Stimulated activated CD4-positive, alpha-beta T cell treated with anti-CD3 and anti-CD28 coated beads, TNF-alpha, amount 100 ng/mL, for 4 hours (primary cell): ENCODE results near the gene RBP2.

Experiments
- DNase-seq, 3 experiments: peaks; one replicate each; pipeline ENCODE4 v3.0.0-alpha.2; 2020; ENCODE audit warnings: low read depth in 3 of 3

The RBP2 gene

GRCh38 chr3:139481116-139481515 is 4.8 kb upstream of the RBP2 start:
- no peak for DNase-seq

DNA sequence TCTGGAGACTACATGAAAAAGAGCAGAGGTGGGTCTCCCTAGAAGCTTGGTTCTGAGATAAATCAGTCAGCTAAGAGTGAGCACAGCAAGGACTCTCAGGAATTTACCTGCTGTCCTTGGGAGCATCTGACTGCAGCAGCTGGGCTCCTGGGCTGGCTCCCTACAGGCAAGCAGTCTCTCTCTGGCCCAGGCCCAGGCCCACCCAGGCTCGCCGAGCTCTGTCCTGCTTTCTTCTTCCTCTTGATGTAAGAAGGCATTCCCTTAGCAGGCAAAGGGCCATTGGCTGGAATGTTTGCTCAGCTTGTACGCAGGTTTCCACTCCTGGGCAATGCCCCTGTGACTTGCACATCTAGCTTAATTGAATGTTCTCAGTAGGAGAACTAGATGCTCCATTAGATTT is 4.3 kb upstream of the RBP2 start:
- no peak for DNase-seq

GRCh38 chr3:139477710-139478640 is 1.7 kb upstream of the RBP2 start:
- DNase-seq, result no peak

DNA sequence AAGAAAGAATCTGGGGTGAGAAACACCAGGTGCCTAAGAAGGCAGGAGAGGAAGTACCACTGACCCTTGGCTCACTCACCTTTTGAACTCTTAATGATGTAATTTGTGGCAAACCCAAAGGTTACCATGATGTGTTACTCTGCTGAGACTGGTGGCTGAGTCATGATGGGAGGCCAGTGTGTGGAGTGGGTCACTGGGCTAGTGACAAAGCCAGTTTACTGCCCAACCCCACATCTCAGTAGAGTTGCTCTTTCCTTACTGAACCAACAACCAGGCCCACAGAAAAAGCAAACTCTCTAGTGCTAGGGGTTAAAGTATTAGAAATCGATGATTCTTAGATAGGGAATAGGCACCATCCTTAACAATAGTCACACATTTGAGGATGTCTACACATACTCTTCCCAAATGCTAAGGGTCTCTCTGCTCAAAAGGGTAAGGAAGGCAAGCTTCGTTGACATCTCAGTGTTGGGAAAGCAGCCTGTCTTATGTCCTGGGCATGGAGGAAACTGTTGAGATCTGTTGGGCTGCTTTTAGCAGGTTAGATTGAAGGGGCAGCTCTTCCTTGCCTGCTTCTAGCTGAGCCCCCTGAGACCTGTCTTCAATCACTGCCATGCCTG is 3.1 kb downstream of the RBP2 start:
- DNase-seq, result no peak

DNA sequence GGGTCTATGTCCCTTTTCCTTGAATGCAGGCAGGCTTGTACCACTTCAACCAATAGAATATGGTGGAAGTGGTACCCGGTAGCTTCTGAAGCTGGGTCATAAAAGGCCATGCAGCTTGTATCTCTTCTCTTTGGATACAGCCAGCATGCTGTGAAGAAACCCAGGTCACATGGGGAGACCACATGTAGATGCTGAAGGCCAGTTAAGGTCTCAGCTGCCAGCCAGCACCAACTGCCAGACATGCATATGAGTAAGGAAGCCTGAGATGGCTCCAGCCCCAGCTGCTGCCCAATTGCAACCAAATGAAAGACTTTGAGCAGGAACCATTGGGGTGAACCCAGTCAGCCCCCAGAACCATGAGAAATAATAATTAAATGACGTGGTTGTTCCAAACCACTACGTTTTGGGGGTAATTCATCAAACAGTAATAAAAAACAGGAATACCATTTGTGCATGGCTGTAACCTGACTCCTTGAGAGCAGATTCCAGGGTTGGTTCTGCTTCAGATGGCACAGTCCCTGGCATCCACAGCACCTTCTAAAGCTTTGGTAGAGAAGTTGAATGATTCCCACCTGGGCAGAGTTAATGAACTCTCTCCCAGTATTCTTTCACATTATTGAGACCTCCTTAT is 3.8 kb downstream of the RBP2 start:
- no peak for DNase-seq

GRCh38 chr3:139470199-139470598 is 6.1 kb downstream of the RBP2 start:
- no peak for DNase-seq

- DNase-seq, result no peak
Observed at GRCh38 chr3:139468399-139468798, 7.9 kb downstream of the RBP2 start.

DNA sequence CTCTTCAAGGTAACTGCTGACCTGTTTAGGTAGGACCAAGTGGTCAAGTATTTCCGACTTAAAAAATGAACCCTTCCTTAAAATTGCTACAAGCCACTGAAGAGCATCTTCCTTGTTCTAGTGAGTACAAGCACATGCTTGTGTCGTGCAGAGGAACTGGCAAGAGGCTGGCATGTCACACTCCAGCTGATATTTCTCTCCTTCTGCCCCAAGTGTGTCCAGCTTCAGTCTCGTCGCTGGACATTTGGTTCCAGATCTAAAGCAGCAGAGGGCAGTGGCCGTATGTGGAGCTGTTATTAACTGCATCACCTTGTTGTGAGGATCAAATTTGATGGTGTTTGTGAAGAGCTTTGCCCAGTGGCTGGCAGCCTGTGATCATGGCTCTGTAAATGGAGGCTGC is 10.0 kb downstream of the RBP2 start:
- no peak for DNase-seq

- DNase-seq, result no peak
Observed at GRCh38 chr3:139465636-139466035, 10.7 kb downstream of the RBP2 start.

- no peak for DNase-seq
Observed at GRCh38 chr3:139463466-139463865, 12.8 kb downstream of the RBP2 start.

DNA sequence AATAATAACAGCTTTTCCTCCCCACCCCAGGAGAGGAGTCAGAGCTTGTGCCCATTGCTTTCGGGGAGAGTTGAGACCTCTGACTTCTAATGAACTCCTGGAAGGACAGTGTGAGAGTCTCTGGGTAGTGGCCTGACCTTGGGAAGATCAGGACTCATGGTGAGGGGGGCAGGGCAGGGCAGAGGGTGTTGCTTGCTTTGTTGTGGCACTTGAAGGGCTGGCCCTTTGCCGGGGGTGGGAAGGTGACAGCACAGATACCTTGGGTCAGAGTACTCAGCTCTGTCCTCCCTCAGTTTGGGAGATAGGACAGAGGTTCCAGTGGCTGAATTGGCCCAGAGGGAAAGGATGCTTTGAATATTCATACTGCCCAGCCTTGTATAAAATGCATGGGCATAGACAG is 15.8 kb downstream of the RBP2 start:
- no peak for DNase-seq

- DNase-seq, result no peak
Observed at GRCh38 chr3:139460076-139460475, 16.2 kb downstream of the RBP2 start.

GRCh38 chr3:139458348-139458747 is 18.0 kb downstream of the RBP2 start:
- DNase-seq, result no peak

DNA sequence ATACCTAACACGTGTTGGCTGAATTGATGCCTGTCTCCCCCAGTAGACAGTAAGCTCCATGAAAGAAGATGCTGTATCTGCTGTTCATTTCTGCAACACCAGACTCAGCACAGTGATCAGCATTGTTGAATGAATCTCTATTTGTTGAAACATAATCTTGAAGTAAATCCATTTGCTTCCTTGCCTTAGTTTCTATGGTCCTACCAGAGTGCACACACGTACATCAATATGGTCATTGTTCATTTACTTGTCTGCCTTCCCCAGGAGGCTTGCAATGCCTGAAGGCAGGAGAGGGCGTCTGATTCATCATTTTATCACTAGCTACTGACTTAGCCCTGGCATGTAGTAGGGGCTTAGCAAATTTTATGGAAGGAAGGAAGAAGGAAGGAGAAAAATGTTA is 19.2 kb downstream of the RBP2 start:
- no peak for DNase-seq

- DNase-seq, result no peak
Observed at GRCh38 chr3:139456386-139456785, 19.9 kb downstream of the RBP2 start.

DNA sequence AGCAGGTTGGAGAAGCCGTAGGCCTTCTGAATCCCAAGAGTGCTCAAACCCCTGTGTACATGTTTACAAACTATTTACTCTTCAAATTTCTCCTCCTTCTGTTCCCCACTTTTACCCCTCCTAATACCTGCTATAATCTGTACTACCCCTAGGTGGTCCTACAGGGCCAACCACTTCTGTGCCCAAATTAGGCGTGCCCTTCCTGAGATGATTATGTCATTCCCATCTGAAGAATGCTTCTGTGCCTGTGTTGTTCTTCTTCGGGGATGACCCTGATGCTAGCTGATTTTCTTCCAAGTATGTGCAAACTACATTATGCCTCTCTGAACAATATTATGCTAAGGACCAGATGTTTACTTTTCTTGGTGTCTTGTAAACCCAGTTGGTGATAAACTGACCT is 20.5 kb downstream of the RBP2 start:
- no peak for DNase-seq

DNA sequence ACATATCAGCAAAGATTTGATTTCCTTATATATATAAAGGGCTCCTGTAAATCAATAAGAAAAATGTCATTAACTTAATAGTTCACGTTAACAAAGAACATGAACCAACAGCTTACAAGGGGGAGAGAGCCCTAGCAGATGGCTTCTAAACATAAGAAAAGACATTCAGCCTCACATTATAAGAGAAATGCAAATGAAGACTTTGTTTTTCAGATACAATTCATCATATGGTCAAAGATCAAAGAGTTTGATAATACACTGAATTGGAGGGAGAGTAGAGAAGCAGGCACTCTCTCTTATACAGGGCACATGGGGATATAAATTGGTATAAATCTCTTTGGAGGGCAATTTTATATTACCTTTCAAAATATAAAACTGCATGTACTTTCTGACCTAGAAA is 21.1 kb downstream of the RBP2 start:
- DNase-seq, result no peak

- DNase-seq, result no peak
Observed at GRCh38 chr3:139454346-139454745, 22.0 kb downstream of the RBP2 start.

GRCh38 chr3:139450159-139450558 is 26.2 kb downstream of the RBP2 start:
- no peak for DNase-seq

GRCh38 chr3:139449566-139449965 is 26.8 kb downstream of the RBP2 start:
- DNase-seq, result no peak

DNA sequence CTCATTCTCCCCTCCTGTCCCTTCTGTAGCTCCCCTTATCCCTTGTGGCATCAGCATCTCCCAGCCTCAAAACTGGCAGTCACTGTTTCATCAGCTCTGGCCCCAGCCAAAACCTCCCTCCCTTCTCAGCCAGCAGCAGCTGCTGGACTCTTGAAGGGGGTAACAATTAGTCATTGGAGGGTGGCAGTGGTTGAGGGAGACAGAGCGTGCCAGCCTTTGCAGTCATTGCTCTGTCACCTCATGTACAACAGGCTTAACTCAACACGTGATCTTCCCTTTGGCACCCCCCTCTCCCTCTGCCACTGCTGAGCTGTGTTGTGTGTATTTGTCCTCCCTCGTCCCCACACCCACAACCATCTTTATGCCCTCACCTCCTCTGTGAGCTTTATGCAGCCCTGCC is 28.2 kb downstream of the RBP2 start:
- no peak for DNase-seq

DNA sequence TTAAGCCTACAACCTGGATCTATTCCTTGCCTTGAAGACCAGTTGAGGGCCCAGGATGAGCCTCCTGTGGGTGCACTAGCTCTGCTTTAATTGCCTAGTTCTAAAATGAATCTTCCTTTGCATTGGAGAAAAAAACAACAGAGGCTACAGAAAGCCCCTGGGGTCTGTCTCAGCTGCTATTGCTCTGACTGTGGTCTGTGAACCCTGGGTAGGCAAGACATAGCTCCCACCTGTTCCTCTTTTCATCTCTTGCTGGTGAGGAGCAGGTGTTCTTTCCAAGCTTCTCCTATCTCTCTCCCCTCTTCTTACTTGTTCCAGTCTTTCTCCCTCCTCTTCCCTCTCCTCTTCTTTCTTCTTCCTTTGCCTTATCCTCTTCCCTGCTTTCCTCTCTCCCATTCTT is 28.8 kb downstream of the RBP2 start:
- no peak for DNase-seq

DNA sequence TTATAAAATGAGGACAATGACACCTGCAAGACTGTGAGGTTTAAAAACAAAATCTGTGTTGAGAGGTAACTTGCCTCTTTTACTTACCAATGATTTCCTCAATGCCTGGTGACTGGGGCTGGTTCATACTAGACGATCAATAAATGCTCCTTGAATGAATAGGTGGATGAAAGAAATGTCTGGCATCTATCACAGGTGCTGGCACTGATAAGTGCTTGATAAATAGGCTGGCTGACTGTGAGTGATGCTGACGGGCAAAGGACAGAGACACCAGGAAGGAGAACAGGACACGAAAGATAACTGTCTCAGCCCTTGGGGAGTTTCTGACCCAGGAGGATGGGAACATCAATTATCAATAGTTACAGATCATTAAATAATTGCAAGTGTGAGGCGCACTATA is 31.9 kb downstream of the RBP2 start:
- DNase-seq, result no peak
